Astrocyte (in vitro differentiated cells and primary cell): ENCODE results near the gene PLS3. TPM values are rescaled to one million over a fixed set of nuclear protein-coding genes. Genes with fewer than 3 reads are reported as not detected.
A peak's percentile ranks its signal among the peaks of the same experiment; 100 is the strongest.

Experiments
- DNase-seq: peaks from one replicate; pipeline ENCODE4 v3.0.0-alpha.2; 2010; ENCODE audit warnings: low read depth
- FAIRE-seq: peaks from 2 replicates; lab custom pipeline; 2011; peaks lifted over from hg19 to GRCh38; lab: Jason Lieb, UNC
- H2AFZ ChIP-seq: 2 replicates; pipeline ENCODE4 v1.6.0; 2012; ENCODE audit warnings: low read depth, low read length, inconsistent platforms
- H3K27ac ChIP-seq: 2 replicates; pipeline ENCODE4 v1.5.1; 2011; ENCODE audit warnings: low read depth, low read length, inconsistent platforms
- H3K27me3 ChIP-seq: 2 replicates; pipeline ENCODE4 v1.6.0; 2011; ENCODE audit warnings: low read length, inconsistent platforms; ENCODE audit not compliant: insufficient read depth
- H3K36me3 ChIP-seq: 2 replicates; pipeline ENCODE4 v1.5.1; 2011; ENCODE audit warnings: low read length, inconsistent platforms; ENCODE audit not compliant: insufficient read depth
- H3K4me1 ChIP-seq: 2 replicates; pipeline ENCODE4 v1.5.1; 2011; ENCODE audit warnings: low read length, inconsistent platforms; ENCODE audit not compliant: insufficient read depth
- H3K4me2 ChIP-seq: 2 replicates; pipeline ENCODE4 v1.6.0; 2012; ENCODE audit warnings: low read length, inconsistent platforms
- H3K4me3 ChIP-seq: 2 replicates; pipeline ENCODE4 v1.5.1; 2011; ENCODE audit warnings: low read depth, mild to moderate bottlenecking, low read length, inconsistent platforms; ENCODE audit not compliant: insufficient read depth
- H3K79me2 ChIP-seq: 2 replicates; pipeline ENCODE4 v1.6.0; 2012; ENCODE audit warnings: mild to moderate bottlenecking, low read length, inconsistent platforms; ENCODE audit not compliant: insufficient read depth
- H3K9ac ChIP-seq: 2 replicates; pipeline ENCODE4 v1.6.0; 2012; ENCODE audit warnings: mild to moderate bottlenecking, low read length, inconsistent platforms
- H3K9me3 ChIP-seq: 2 replicates; pipeline ENCODE4 v1.5.1; 2012; ENCODE audit warnings: low read depth, mild to moderate bottlenecking, low read length, inconsistent platforms; ENCODE audit not compliant: insufficient read depth
- H4K20me1 ChIP-seq: 2 replicates; pipeline ENCODE4 v1.6.0; 2012; ENCODE audit warnings: low read length, inconsistent platforms; ENCODE audit not compliant: insufficient read depth
- H3K27ac Mint-ChIP-seq: one replicate; pipeline ENCODE4 v1.8.0; 2021; ENCODE audit warnings: mild to moderate bottlenecking, mixed read lengths; ENCODE audit not compliant: unreplicated experiment
- H3K27me3 Mint-ChIP-seq: one replicate; pipeline ENCODE4 v1.8.0; 2021; ENCODE audit warnings: low read depth, mixed read lengths; ENCODE audit not compliant: unreplicated experiment
- H3K36me3 Mint-ChIP-seq: one replicate; pipeline ENCODE4 v1.8.0; 2021; ENCODE audit warnings: low read depth, mixed read lengths; ENCODE audit not compliant: unreplicated experiment
- H3K4me1 Mint-ChIP-seq: one replicate; pipeline ENCODE4 v1.8.0; 2021; ENCODE audit warnings: low read depth, mixed read lengths; ENCODE audit not compliant: unreplicated experiment
- H3K4me3 Mint-ChIP-seq: one replicate; pipeline ENCODE4 v1.8.0; 2021; ENCODE audit warnings: mild to moderate bottlenecking, moderate library complexity, mixed read lengths; ENCODE audit not compliant: unreplicated experiment
- H3K9me3 Mint-ChIP-seq: one replicate; pipeline ENCODE4 v1.8.0; 2021; ENCODE audit warnings: mild to moderate bottlenecking, mixed read lengths; ENCODE audit not compliant: unreplicated experiment
- EZH2 ChIP-seq: IDR thresholded peaks from 2 replicates; pipeline ENCODE4 v1.6.1; 2012; ENCODE audit warnings: mild to moderate bottlenecking, low read length, inconsistent platforms; ENCODE audit not compliant: insufficient read depth
- total RNA-seq: library from RNA; stranded (reverse); gene quantifications from 2 replicates; pipeline ENCODE4 v1.2.1, GENCODE V29; 2021
- TF ChIP-seq, protein P1 (sequence below): IDR thresholded peaks from 2 replicates; pipeline ENCODE4 v1.5.1; 2011; ENCODE audit warnings: low read depth, mild to moderate bottlenecking, inconsistent platforms, low read length, moderate library complexity; ENCODE audit not compliant: insufficient read depth

The PLS3 gene
- total RNA-seq, 1 donor from 2014 or later, result 313 TPM

DNA sequence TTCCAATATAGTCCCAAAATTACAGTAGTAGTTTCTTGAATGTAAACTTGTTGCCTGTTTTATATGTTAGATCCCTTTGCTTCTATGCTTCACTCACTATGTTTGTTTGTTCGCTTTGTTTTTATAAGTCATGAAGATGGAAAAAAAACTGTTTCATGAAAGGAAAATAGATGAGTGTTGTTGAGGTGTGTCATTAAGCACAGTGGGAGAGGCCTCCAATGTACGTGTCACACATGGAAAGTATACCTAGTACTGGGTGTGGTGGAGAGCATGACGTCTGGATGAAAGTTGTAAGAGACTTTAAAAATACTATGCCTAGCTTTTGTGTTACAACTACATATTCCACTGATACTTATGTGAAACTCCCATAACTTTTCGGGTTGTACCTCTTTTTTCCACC lies 28.4 kb downstream of the PLS3 start:
- peaks cover 24% of the 10 kb centered on the region for H3K4me1 ChIP-seq
- no peaks in the 10 kb centered on the region for H3K36me3 ChIP-seq
- Mint-ChIP-seq H3K9me3 (no peaks in the 10 kb centered on the region), H3K4me1 (peaks cover 27% of the 10 kb centered on the region), H3K27me3 (no peaks in the 10 kb centered on the region), H3K36me3 (no peaks in the 10 kb centered on the region), H3K27ac (no peak overlapping the region), H3K4me3 (no peak overlapping the region)
- no peak overlapping the region for H3K9ac ChIP-seq
- FAIRE-seq (peak; percentile 82), DNase-seq (no peak)
- no peaks in the 10 kb centered on the region for H3K27me3 ChIP-seq
- TF ChIP-seq EZH2, result no peak
- TF ChIP-seq, protein P1, sequence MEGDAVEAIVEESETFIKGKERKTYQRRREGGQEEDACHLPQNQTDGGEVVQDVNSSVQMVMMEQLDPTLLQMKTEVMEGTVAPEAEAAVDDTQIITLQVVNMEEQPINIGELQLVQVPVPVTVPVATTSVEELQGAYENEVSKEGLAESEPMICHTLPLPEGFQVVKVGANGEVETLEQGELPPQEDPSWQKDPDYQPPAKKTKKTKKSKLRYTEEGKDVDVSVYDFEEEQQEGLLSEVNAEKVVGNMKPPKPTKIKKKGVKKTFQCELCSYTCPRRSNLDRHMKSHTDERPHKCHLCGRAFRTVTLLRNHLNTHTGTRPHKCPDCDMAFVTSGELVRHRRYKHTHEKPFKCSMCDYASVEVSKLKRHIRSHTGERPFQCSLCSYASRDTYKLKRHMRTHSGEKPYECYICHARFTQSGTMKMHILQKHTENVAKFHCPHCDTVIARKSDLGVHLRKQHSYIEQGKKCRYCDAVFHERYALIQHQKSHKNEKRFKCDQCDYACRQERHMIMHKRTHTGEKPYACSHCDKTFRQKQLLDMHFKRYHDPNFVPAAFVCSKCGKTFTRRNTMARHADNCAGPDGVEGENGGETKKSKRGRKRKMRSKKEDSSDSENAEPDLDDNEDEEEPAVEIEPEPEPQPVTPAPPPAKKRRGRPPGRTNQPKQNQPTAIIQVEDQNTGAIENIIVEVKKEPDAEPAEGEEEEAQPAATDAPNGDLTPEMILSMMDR, result no peak
- no peaks in the 10 kb centered on the region for H4K20me1 ChIP-seq
- no peak overlapping the region for H3K4me3 ChIP-seq
- peaks cover 92% of the 10 kb centered on the region for H3K79me2 ChIP-seq
- H3K27ac ChIP-seq, result peak overlapping the region; percentile 9
- no peak overlapping the region for H3K4me2 ChIP-seq
- H2AFZ ChIP-seq, result no peak overlapping the region
- H3K9me3 ChIP-seq, result no peaks in the 10 kb centered on the region

DNA sequence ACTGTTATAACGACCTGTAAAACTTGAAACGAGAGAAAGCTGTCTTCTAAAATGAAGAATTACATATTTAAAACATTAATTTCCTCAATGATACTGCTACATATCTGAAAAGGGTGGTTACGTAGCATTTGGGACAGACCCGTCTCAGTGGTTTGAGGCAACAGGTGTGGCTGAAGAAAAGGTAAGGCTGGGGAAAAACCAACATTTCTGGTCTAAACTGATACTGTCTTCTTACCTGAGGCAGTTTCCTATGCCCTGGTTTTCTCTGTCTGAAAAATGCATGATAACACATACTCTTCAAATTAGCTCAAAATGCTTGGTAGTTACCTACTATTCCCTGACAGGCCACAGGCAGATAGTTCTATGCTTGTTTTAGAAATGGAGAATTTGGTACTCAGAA lies 30.4 kb downstream of the PLS3 start:
- no peaks in the 10 kb centered on the region for H3K27me3 ChIP-seq
- no peaks in the 10 kb centered on the region for H3K36me3 Mint-ChIP-seq
- H4K20me1 ChIP-seq, result no peaks in the 10 kb centered on the region
- no peaks in the 10 kb centered on the region for H3K9me3 Mint-ChIP-seq
- DNase-seq, result no peak
- peaks cover 93% of the 10 kb centered on the region for H3K79me2 ChIP-seq
- H3K4me3 Mint-ChIP-seq, result no peak overlapping the region
- H3K27ac Mint-ChIP-seq, result peak overlapping the region; percentile 47
- no peak overlapping the region for H3K4me3 ChIP-seq
- H3K36me3 ChIP-seq, result peaks cover 5% of the 10 kb centered on the region
- peak overlapping the region; percentile 60 for H3K27ac ChIP-seq
- H3K9ac ChIP-seq, result peak overlapping the region; percentile 91
- no peak for FAIRE-seq
- H3K27me3 Mint-ChIP-seq, result no peaks in the 10 kb centered on the region
- no peaks in the 10 kb centered on the region for H3K9me3 ChIP-seq
- H3K4me1 Mint-ChIP-seq, result peaks cover 27% of the 10 kb centered on the region
- H2AFZ ChIP-seq, result no peak overlapping the region
- peaks cover 22% of the 10 kb centered on the region for H3K4me1 ChIP-seq
- TF ChIP-seq, protein P1, result no peak
- no peak for TF ChIP-seq EZH2
- H3K4me2 ChIP-seq, result peak overlapping the region; percentile 86

DNA sequence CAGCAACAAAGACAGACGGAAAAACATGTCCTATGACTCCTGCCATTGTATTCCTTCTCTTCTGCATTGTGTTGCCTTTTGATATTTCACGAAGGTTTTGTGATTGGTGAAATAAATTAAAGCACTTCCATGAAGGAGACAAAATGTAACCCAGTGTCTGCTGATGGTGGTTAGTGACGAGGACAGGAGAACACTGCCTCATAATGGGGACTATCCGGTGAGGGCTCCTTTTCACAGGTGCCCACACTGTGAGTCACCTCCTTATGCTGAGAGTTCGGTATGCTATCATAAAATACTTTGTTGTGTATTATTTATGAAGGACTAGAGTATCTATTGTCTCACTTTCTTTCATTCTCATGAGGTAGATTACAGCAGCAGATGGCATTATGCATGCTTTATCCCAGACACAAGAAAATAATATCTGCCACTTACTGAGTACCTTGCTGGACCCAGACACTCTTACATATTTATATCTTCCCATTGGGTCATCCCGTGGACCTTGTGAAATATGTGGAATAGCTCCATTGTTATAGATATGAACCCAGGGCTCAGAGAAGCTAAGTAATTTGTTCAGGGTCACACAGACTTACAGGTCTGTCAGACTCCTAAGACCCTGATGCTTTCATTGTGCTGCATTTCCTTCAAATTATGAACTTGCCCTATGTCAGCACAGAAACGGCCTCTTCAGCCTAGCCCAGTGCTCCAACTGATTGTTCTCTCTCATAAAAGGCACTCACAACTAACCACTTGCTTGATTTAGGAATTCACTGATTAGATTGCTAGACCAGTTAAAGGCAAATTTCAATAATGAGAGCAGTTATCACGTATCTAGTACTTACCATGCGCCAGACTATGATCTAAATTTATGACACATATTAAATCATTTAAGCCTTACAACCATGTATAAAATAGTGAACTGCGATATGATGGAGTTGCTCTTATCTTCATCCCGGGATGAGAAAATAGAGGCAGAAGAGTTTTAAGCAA lies 31.2 kb downstream of the PLS3 start:
- no peaks in the 10 kb centered on the region for H3K27me3 ChIP-seq
- no peak overlapping the region for H3K4me3 ChIP-seq
- peaks cover 91% of the 10 kb centered on the region for H3K79me2 ChIP-seq
- peaks cover 22% of the 10 kb centered on the region for H3K4me1 ChIP-seq
- Mint-ChIP-seq H3K9me3 (no peaks in the 10 kb centered on the region), H3K4me3 (peak overlapping the region; percentile 17), H3K27me3 (no peaks in the 10 kb centered on the region), H3K27ac (peak overlapping the region; percentile 47), H3K36me3 (no peaks in the 10 kb centered on the region), H3K4me1 (peaks cover 27% of the 10 kb centered on the region)
- DNase-seq, result no peak
- H3K9me3 ChIP-seq, result no peaks in the 10 kb centered on the region
- H3K4me2 ChIP-seq, result peak overlapping the region; percentile 86
- H4K20me1 ChIP-seq, result no peaks in the 10 kb centered on the region
- no peak for TF ChIP-seq EZH2
- peaks cover 5% of the 10 kb centered on the region for H3K36me3 ChIP-seq
- peak overlapping the region; percentile 60 for H3K27ac ChIP-seq
- peak; percentile 87 for FAIRE-seq
- H3K9ac ChIP-seq, result peak overlapping the region; percentile 91
- no peak overlapping the region for H2AFZ ChIP-seq
